Measurements from ENCODE around the gene SLC43A1. TPM values are rescaled to one million over a fixed set of nuclear protein-coding genes. Genes with fewer than 3 reads are reported as not detected.

The SLC43A1 gene
- total RNA-seq, 1 experiment from 2014 or later: 27.1 TPM

- Mint-ChIP-seq H3K4me3 (peak overlapping the region; percentile 72), H3K27me3 (ENCODE audit: low read depth) (peaks cover 51% of the 10 kb centered on the region), H3K27ac (no peak overlapping the region), H3K9me3 (no peaks in the 10 kb centered on the region), H3K4me1 (peaks cover 40% of the 10 kb centered on the region), H3K36me3 (peaks cover 17% of the 10 kb centered on the region; the same call in 1 of the 2 replicates)
- CTCF ChIA-PET: interaction anchor here (0.5 to 9.7 kb wide), 27 partner anchors 8 to 171 kb away, joined by 3 to 260 read pairs (median 4); partner anchors contain the start of genes P2RX3, RTN4RL2 and SLC43A1
- POLR2A ChIA-PET: interaction anchor here (0.5 to 2.3 kb wide), 5 partner anchors 9 to 281 kb away, joined by 3 to 12 read pairs (median 5); no protein-coding TSS in a partner anchor
- DNase-seq (ENCODE audit: low spot score) (peak; percentile 78), ATAC-seq (peak; percentile 53)
- TF ChIP-seq ZNF425 (CRISPR knock-in tag; conservative IDR thresholded peaks at IDR 0.05) (no peak), CDX4 (CRISPR knock-in tag; IDR thresholded peaks at IDR 0.05; ENCODE audit: borderline replicate concordance) (no peak), ZNF532 (CRISPR knock-in tag; IDR thresholded peaks at IDR 0.05; ENCODE audit: borderline replicate concordance) (no peak), ETV6 (CRISPR knock-in tag; IDR thresholded peaks at IDR 0.05) (no peak), TEAD4 (CRISPR knock-in tag; IDR thresholded peaks at IDR 0.05) (peak; percentile 42; the same call in 1 of the 2 replicates), ATF2 (CRISPR knock-in tag; IDR thresholded peaks at IDR 0.05; ENCODE audit: borderline replicate concordance, low read depth) (no peak), JUN (CRISPR knock-in tag; IDR thresholded peaks at IDR 0.05) (no peak), EMX1 (CRISPR knock-in tag; IDR thresholded peaks at IDR 0.05) (no peak), ZNF416 (CRISPR knock-in tag; IDR thresholded peaks at IDR 0.05) (no peak), USF2 (CRISPR knock-in tag; IDR thresholded peaks at IDR 0.05) (peak; percentile 77), SOX15 (CRISPR knock-in tag; IDR thresholded peaks at IDR 0.05) (no peak), ZMAT4 (CRISPR knock-in tag; IDR thresholded peaks at IDR 0.05) (no peak), ZNF423 (CRISPR knock-in tag; IDR thresholded peaks at IDR 0.05) (peak; percentile 76), CBFB (CRISPR knock-in tag; IDR thresholded peaks at IDR 0.05; ENCODE audit: low read depth) (no peak), FOXK1 (CRISPR knock-in tag; IDR thresholded peaks at IDR 0.05) (0 out of 2 replicates have a peak, but pooled peaks have one; percentile 53), ELF4 (CRISPR knock-in tag; IDR thresholded peaks at IDR 0.05; ENCODE audit: low read depth) (no peak), ZBTB21 (CRISPR knock-in tag; IDR thresholded peaks at IDR 0.05; ENCODE audit: borderline replicate concordance) (no peak), GTF2I (CRISPR knock-in tag; conservative IDR thresholded peaks at IDR 0.05) (no peak), ZNF512 (CRISPR knock-in tag; IDR thresholded peaks at IDR 0.05; ENCODE audit: borderline replicate concordance) (no peak), AFF4 (CRISPR knock-in tag; IDR thresholded peaks at IDR 0.05; ENCODE audit: borderline replicate concordance) (0 out of 2 replicates have a peak, but pooled peaks have one; percentile 79), SMAD3 (CRISPR knock-in tag; IDR thresholded peaks at IDR 0.05; ENCODE audit: borderline replicate concordance) (no peak)
Observed at GRCh38 chr11:57482782-57483561, 32.5 kb downstream of the SLC43A1 start.
